GM18909 (cell line): ENCODE measurements around the gene NCAPD3.
"Not testable (repeated sequence)": the region's sequence is repeated elsewhere in the genome, so short reads cannot be mapped to it uniquely, and the experiment has no call there.

Experiments
- ATAC-seq: cut with Tn5 transposase; IDR thresholded peaks from one replicate; pipeline ENCODE4 v1.9.1; 2021; ENCODE audit warnings: mild to moderate bottlenecking; ENCODE audit not compliant: unreplicated experiment, poor library complexity

NCAPD3 gene

DNA sequence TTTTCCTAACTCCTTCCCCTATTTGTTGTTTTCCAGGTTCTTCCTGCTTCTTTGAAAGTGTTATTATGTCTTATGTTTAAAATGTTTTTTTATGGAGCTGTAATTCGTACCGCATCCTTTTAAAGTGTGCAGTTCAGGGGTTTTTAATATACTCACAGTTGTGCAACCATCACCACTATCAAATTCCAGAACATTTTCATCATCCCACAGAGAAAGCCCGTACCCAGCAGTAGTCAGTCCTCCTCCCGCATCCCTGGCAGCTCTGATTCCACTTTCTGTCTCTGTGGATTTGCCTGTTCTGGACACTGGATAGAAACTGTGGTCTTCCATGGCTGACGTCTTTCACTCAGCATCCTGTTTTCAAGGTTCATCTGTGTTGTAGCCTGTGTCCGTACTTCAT lies 81.2 kb downstream of the NCAPD3 start:
- ATAC-seq: no peak

GRCh38 chr11:134140961-134141490 lies 82.7 kb downstream of the NCAPD3 start:
- ATAC-seq: no peak

DNA sequence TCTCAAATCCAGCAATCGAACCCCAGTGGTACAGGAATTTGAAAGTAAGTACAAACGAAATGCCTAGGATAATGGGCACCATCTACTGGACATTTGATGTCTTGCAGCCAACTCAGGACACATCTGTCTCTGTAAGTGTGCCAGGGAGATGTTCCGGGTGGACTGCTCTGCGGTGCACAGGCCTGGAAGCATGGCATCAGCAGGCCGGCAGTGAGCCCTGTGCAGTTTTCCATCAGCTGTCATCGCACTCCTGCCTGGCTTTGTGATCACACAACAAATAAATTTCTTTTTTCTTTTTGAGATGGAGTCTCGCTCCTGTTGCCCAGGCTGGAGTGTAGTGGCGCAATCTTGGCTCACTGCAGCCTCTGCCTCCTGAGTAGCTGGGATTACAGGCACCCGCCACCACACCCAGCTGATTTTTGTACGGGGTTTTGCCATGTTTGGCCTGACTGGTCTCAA lies 83.9 kb downstream of the NCAPD3 start:
- peak; percentile 72 for ATAC-seq

DNA sequence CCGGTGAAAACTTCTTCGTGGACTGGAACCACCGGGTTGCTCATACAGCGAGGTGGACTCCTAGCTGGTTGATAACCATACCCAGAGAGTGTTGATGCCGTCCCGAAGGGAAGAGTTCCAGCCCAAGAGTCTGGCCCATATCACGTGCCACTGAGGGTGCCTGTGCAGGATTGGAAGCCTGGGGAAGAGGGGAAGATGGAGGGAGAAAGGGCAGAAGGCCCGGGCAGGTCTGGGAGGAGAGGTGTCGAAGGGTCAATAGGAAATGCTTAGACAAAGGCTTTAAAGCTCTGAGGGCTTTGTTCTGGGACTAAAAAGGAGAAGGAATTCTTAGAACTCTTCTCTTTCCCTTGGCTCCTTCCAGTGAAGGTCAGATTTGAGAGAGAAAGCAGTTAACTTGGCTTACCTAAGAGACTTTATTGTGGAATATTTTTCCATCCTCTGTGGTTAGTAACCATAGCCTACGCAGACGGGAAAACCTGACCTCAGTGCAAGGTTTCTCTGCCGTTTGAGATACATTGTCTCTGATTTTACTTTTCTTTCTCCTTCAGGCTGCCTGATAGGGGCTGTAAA lies 84.4 kb downstream of the NCAPD3 start:
- ATAC-seq: no peak

DNA sequence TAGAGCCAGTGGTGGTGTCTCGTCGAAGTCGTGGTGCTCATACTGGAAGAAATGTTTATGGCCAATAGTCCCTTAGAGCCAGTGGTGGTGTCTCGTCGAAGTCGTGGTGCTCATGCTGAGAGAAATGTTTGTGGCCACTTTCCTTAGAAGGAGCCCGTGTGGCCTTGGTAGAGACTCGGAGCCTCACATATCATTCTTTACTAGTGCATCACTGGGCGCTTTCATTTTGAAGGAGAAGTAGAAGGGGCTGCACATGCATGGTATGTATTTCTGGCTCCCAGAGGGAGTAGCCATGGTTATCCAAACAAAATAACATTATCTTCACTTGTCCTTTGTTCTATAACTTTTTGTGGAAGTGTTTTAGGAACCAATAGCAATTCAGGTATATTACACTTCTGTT lies 85.4 kb downstream of the NCAPD3 start:
- no peak for ATAC-seq

DNA sequence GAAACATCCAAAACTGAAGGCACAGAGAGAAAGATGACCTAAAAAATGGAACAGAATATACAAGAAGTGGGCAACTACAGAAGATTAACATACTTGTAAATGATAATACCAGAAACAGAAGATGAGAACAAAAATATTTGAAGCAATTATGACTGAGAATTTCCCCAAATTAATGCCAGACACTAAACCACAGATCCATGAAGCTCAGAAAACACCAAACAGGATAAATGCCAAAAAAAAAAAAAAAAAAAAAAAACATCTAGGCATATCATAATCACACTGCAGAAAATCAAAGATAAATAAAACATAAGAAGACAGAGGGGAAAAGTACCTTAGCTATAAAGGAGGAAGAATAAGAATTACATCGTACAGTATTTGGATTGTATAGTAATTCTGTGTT lies 89.6 kb downstream of the NCAPD3 start:
- ATAC-seq: no peak

- ATAC-seq: no peak
Observed at GRCh38 chr11:134132808-134133207, 91.0 kb downstream of the NCAPD3 start.

DNA sequence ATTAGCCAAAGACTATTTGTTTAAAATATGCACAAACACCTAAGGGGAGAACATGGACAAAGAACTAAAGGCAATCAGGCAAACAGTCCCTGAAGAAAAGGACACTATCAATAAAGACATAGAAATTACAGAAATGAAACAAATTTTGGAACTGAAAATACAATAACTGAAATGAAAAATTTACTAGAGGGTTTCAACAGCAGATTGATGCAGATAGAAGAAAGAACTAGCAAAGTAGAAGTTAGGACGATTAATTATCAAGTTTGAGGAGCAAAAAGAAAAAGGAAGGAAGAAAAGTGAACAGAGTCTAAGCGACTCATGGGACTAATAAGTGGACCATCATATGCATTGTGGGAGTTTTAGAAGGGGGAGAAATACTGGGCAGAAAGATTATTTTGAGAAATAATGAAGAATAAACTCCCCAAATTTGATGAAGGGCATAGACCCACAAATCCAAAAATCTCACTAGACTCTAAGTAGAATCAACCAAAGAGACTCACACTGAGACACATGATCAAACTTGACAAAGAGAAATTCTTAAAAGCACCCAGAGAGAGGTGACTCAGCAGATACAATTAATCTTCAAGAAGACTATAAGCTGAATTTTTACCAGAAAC lies 92.0 kb downstream of the NCAPD3 start:
- ATAC-seq: no peak

DNA sequence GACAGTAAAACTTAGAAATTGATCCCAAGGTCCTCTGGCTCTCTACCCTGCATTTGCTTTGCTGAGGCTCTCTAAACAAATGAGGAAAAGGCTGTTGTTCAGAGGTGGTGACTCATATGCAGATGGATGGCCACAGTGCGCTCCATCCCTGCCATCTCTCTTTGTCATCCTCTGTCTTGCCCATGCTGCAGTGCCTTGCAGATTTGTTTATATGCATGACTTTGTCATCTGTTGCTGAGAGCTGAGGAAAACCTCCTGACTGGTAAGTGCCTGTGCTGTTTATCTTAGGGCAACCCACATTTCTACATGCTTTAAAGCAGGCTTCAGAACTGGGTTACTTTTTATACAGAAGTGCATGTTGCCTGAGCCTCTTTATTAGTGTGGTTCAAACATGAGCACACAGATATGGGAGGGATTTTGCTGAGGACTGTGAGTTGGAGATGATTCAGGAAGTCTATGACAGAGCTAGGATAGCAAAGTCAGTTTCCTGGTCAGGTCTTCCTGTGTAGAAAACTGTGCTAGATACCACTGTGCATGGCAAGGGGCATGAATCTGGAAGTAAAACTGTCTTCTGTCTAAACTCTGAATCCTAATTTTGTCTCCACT lies 97.4 kb downstream of the NCAPD3 start:
- ATAC-seq: no peak

DNA sequence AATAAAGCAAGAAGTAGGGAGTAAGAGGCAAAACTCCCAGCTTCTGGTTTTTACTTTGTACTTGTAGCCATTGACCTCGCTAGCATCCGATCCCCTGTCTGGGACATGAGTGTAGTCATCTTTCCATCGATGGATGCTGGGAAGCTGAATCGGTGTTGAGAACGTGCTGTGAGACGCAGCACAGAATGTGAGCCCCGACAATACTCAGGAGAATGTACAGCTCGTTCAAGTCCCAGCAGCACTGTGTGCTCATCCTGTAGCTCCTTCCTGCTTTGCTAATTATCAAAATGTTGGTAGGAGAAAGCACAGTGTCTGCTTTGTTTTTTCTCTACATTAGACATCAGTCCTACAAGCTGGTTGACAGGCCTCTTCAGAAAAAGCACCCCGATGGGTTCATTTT lies 98.3 kb downstream of the NCAPD3 start:
- no peak for ATAC-seq

GRCh38 chr11:134124660-134125451 lies 98.9 kb downstream of the NCAPD3 start:
- no peak for ATAC-seq

GRCh38 chr11:134120921-134121526 lies 102.7 kb downstream of the NCAPD3 start:
- no peak for ATAC-seq

GRCh38 chr11:134120143-134120850 lies 103.5 kb downstream of the NCAPD3 start:
- no peak for ATAC-seq

- no peak for ATAC-seq
Observed at GRCh38 chr11:134119094-134119493, 104.7 kb downstream of the NCAPD3 start.

GRCh38 chr11:134118006-134118405 lies 105.8 kb downstream of the NCAPD3 start:
- ATAC-seq: no peak

DNA sequence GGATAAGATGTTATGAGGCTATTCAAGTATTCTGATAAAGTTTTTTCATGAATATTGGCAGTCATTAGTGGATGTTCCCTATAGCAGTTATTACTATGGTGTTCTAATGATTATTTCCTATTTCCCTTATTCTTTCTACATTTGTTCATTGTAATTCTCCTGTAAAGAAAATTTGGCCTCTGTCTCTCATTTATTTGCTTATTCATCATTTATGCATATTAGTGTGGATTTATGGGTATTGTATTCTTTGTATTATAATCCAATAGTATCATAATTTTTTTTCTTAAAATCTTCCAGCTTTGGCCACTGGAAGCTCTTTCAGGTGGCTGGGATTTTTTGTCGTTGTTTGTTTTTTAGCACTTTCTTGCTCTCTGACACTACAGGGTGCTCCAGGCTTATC lies 107.6 kb downstream of the NCAPD3 start:
- ATAC-seq: no peak

DNA sequence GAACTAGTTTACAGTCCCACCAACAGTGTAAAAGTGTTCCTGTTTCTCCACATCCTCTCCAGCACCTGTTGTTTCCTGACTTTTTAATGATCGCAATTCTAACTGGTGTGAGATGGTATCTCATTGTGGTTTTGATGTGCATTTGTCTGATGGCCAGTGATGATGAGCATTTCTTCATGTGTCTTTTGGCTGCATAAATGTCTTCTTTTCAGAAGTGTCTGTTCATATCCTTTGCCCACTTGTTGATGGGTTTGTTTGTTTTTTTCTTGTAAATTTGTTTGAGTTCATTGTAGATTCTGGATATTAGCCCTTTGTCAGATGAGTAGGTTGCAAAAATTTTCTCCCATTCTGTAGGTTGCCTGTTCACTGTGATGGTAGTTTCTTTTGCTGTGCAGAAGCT lies 110.0 kb downstream of the NCAPD3 start:
- not testable (repeated sequence) for ATAC-seq

DNA sequence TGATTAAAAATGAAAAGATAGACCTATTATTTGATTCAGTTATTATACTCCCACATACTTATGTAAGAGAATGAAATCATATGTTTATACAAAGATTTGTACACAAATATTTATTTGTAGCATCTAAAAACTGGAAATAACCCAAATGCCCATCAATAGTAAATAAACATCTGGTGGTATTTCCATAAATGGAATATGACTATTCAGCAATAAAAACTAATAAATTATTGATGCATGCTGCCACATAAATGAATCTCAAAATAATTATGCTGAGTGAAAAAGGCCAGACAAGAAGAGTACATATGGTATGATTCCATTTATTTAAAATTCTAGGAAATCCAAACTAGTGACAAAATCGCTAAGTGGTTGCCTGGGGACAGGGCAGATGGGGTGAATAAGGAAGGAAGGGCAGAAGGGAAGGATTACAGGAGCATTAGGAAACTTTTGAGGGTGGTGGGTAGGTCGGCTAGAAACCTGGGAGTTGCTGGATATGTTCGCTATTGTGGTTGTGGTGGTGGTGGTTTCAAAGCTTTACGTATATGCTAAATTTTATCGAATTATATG lies 113.4 kb downstream of the NCAPD3 start:
- ATAC-seq: no peak
